ENCODE data around the gene RPL12. TPM values are rescaled to one million over a fixed set of nuclear protein-coding genes. Genes with fewer than 3 reads are reported as not detected.

The RPL12 gene
- total and polyA plus RNA-seq, 2 donors from 2014 or later: 985 to 1,980 TPM

GRCh38 chr9:127451858-127452656 is 851 bp upstream of the RPL12 start:
- DNase-seq: peak in 3 of 5 donors; percentile 72 to 86 (median 77)

GRCh38 chr9:127451608-127451857 is 327 bp upstream of the RPL12 start:
- DNase-seq (no peak), FAIRE-seq (no peak)
- H3K4me3 ChIP-seq (ENCODE audit: low read length in 3 of 3): peak overlapping the region; percentile 86 to 94 (median 91)
- peaks cover 5 to 20% (median 19%) of the 10 kb centered on the region in 3 donors for H3K36me3 ChIP-seq (ENCODE audit: control insufficient read depth in 2 of 3, insufficient read depth in 3 of 3, low read length in 3 of 3)
- H3K27ac ChIP-seq (ENCODE audit: low read depth in 2 of 2, low read length in 2 of 2): peak overlapping the region; percentile 75 to 97
- no peak for TF ChIP-seq CTCF (IDR thresholded peaks at IDR 0.05; ENCODE audit: borderline replicate concordance, extremely low read depth, insufficient read depth)
- H3K9ac ChIP-seq (ENCODE audit: low read length in 3 of 3): peak overlapping the region; percentile 70 to 95 (median 82)
- no peaks in the 10 kb centered on the region for H3K27me3 ChIP-seq (ENCODE audit: control insufficient read depth, insufficient read depth, low read length)
- intact Hi-C loops (cut with DNase I): no loop called here
- no peaks in the 10 kb centered on the region for H3K9me3 ChIP-seq (ENCODE audit: control insufficient read depth in 2 of 3, insufficient read depth in 1 of 3, low read length in 3 of 3)
- peaks cover 0 to 25% (median 3%) of the 10 kb centered on the region in 3 donors for H3K4me1 ChIP-seq (ENCODE audit: control insufficient read depth in 2 of 3, insufficient read depth in 2 of 3, low read depth in 1 of 3, low read length in 3 of 3)

More at GRCh38 chr9:127451858-127452656, 851 bp upstream of the RPL12 start:
- H3K9me3 ChIP-seq (ENCODE audit: control insufficient read depth in 2 of 3, insufficient read depth in 1 of 3, low read length in 3 of 3): no peaks in the 10 kb centered on the region
- H3K27ac ChIP-seq (ENCODE audit: low read depth in 2 of 2, low read length in 2 of 2): peak overlapping the region; percentile 75 to 97
- intact Hi-C loops (cut with DNase I): no loop called here
- H3K27me3 ChIP-seq (ENCODE audit: control insufficient read depth, insufficient read depth, low read length): no peaks in the 10 kb centered on the region
- FAIRE-seq: no peak
- H3K4me3 ChIP-seq (ENCODE audit: low read length in 3 of 3): peak overlapping the region; percentile 86 to 94 (median 91)
- peaks cover 0 to 25% (median 3%) of the 10 kb centered on the region in 3 donors for H3K4me1 ChIP-seq (ENCODE audit: control insufficient read depth in 2 of 3, insufficient read depth in 2 of 3, low read depth in 1 of 3, low read length in 3 of 3)
- TF ChIP-seq CTCF (IDR thresholded peaks at IDR 0.05; ENCODE audit: borderline replicate concordance, extremely low read depth, insufficient read depth): no peak
- H3K36me3 ChIP-seq (ENCODE audit: control insufficient read depth in 2 of 3, insufficient read depth in 3 of 3, low read length in 3 of 3): peaks cover 3 to 16% (median 15%) of the 10 kb centered on the region in 3 donors
- H3K9ac ChIP-seq (ENCODE audit: low read length in 3 of 3): peak overlapping the region; percentile 70 to 95 (median 82)

- peaks cover 6 to 27% (median 18%) of the 10 kb centered on the region in 3 donors for H3K36me3 ChIP-seq (ENCODE audit: control insufficient read depth in 2 of 3, insufficient read depth in 3 of 3, low read length in 3 of 3)
- peak overlapping the region; percentile 82 to 93 (median 84) for H3K9ac ChIP-seq (ENCODE audit: low read length in 3 of 3)
- DNase-seq (peak in 4 of 5 donors; percentile 28 to 61 (median 41)), FAIRE-seq (no peak)
- peak overlapping the region; percentile 44 to 97 for H3K27ac ChIP-seq (ENCODE audit: low read depth in 2 of 2, low read length in 2 of 2)
- peaks cover 0 to 25% (median 3%) of the 10 kb centered on the region in 3 donors for H3K4me1 ChIP-seq (ENCODE audit: control insufficient read depth in 2 of 3, insufficient read depth in 2 of 3, low read depth in 1 of 3, low read length in 3 of 3)
- H3K4me3 ChIP-seq (ENCODE audit: low read length in 3 of 3): peak overlapping the region; percentile 86 to 94 (median 91)
- no peaks in the 10 kb centered on the region for H3K27me3 ChIP-seq (ENCODE audit: control insufficient read depth, insufficient read depth, low read length)
- no peaks in the 10 kb centered on the region for H3K9me3 ChIP-seq (ENCODE audit: control insufficient read depth in 2 of 3, insufficient read depth in 1 of 3, low read length in 3 of 3)
- intact Hi-C loops (cut with DNase I): no loop called here
- no peak for TF ChIP-seq CTCF (IDR thresholded peaks at IDR 0.05; ENCODE audit: borderline replicate concordance, extremely low read depth, insufficient read depth)
Observed at GRCh38 chr9:127450243-127450760, 904 bp downstream of the RPL12 start.

Measured in kidney (tissue), 14 donors.